Stimulated activated CD8-positive, alpha-beta memory T cell treated with anti-CD3 and anti-CD28 coated beads, Interleukin-15, amount 100 ng/mL, for 48 hours (primary cell): ENCODE measurements around the gene CCNB1.
A peak's percentile ranks its signal among the peaks of the same experiment; 100 is the strongest.
"Not testable (repeated sequence)": the region's sequence is repeated elsewhere in the genome, so short reads cannot be mapped to it uniquely, and the experiment has no call there.

Source experiments
- DNase-seq, 2 donors: peaks; one replicate each; pipeline ENCODE4 v3.0.0-alpha.2; 2020; ENCODE audit warnings: low read depth in 2 of 2

The CCNB1 gene

DNA sequence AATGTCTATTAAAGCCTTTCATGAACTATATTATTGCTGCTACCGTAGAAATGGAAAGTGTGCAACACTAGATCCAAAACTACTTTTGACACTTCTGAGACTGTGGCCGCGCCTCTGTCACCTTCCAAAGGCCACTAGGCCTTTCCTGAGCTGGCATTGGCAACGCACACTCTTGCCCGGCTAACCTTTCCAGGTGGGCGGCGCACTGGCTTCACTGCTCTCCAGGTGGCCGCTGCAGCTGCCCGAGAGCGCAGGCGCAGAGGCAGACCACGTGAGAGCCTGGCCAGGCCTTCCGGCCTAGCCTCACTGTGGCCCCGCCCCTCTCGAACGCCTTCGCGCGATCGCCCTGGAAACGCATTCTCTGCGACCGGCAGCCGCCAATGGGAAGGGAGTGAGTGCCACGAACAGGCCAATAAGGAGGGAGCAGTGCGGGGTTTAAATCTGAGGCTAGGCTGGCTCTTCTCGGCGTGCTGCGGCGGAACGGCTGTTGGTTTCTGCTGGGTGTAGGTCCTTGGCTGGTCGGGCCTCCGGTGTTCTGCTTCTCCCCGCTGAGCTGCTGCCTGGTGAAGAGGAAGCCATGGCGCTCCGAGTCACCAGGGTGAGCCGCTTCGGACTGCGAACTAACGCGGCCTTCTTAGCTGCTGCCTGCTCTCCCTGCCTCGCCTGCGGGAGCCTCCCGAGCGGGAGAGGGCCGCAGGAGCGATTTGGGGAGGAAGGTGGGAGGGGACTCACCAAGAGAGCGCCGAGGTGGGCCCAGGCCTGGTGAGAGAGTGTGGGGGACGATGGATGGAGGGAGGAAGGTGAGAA lies at the start of gene CCNB1:
CCNB1 (plus strand) TSS at position 465 of the 807 bp plus-strand sequence; CDS start at position 578, 113 bp downstream.
- DNase-seq, result peak; percentile 98 to 99

DNA sequence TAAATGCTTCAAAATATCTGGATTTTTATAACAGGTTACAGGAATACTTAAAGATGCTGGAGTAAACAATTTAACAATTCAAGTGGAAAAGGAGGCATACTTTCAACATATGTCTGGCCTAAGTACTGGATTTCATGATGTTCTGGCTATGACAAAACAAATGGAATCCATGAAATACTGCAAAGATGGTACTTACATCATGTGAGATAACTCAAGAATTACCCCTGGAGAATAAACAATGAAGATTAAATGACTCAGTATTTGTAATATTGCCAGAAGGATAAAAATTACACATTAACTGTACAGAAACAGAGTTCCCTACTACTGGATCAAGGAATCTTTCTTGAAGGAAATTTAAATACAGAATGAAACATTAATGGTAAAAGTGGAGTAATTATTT lies 37.5 kb upstream of the CCNB1 start:
- no peak for DNase-seq

DNA sequence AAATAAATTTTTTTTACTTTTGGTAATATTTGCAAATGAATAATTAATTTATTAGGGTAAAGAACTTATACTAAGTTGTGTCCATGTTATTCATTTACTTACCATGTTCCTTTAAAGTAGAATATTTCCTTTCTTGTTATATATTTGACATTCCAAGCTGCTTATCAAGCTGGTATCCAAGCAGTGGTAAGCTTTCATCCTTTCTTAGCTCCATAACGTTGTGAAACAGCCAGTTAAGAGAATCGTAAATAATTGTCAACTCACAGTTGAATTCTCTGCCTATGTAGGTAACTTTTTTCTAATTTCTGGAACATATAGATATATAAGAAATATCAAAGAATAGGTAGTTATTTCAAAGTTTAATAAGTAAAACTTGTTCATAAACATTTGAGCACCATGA lies 36.7 kb upstream of the CCNB1 start:
- DNase-seq, result no peak

DNA sequence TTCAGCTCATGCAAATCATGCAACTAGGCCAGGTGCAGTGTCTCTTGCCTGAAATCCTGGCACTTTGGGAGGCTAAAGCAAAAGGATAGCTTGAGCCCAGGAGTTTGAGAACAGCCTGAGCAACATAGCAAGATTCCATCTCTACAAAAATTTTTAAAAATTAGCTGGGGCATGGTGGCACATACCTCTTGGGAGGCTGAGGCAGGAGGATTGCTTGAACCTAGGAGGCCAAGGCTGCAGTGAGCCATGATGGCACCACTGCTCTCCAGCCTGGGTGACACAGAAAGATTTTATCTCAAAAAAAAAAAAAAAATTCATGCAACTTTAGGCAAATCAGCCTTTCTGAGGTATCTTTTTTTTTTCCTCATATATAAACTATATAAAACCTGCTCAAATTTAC lies 35.6 kb upstream of the CCNB1 start:
- DNase-seq, result no peak

DNA sequence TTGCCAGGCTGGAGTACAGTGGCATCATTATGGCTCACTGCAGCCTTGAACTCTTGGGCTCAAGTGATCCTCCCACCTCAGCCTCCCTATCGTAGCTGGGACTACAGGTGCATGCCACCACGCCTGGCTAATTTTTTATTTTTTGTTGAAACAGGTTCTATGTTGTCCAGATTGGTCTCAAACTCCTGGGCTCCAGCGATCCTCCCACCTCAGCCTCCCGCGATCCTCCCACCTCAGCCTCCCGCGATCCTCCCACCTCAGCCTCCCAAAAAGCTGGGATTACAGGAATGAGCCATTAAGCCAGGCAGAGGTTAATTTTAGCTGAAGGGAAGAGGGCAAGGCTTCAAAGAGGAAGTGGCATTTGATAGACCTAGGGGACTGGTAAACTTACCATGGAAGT lies 32.8 kb upstream of the CCNB1 start:
- DNase-seq, result no peak

DNA sequence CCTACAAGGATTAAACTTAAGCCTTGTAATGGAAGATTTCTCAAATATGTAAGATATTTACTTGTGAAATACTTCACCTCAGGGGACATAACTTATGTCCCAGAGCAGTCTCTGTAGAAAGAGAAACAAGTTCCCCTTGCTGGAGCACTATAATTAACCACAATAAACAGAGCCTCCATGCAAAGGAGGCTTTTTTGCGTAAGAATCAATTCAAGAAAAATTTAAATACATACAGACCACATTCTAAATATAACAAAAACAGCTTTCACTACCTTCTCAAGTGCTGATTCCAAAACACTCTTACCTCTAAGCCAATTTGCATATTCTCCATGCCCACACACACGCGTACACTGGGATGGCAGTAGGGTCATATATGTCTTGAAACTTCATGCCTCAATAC lies 30.7 kb upstream of the CCNB1 start:
- DNase-seq, result no peak

DNA sequence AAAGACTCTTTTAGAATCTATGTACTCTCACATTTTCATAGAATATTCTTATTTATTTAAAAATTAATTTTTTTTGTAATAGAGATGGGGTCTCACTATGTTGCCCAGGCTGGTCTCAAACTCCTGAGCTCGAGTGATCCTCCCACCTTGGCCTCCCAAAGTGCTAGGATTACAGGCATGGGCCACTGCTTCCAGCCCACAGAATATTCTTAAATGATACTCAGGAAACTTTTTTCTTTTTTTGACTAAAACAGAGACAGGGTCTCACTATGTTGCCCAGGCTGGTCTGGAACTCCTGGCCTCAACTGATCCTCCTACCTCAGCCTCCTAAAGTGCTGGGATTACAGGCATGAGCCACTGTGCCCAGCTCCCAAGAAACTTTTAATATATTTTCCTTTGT lies 29.7 kb upstream of the CCNB1 start:
- DNase-seq, result not testable (repeated sequence)

DNA sequence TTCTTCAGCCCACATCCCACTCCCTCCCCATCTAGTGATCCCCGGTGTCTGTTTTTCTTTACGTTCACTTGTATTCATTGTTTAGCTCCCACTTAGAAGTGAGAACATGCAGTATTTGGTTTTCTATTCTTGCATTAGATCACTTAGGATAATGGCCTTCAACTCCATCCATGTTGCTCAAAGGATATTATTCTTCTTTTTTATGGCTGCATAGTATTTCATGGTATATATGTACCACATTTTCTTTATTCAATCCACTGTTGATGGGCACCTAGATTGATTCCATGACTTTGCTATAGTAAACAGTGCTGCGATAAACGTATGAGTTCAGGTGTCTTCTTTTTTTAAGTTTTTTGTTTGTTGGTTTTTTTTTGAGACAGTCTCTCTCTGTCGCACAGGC lies 29.1 kb upstream of the CCNB1 start:
- no peak for DNase-seq

DNA sequence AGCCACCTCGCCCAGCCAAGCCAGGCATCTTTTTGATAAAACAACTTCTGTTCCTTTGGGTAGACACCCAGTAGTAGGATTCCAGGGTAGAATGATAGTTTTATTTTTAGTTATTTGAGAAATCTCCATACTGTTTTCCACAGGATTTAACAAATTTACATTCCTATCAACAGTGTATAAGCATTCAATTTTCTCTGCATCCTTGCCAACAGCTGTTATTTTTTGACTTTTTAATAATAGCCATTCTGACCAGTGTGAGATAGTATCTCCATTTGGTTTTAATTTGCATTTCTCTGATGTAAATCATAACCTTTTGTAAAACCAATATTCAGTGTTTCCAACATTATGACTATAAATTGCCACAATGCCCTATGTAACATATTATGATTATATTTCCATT lies 28.2 kb upstream of the CCNB1 start:
- DNase-seq, result no peak

DNA sequence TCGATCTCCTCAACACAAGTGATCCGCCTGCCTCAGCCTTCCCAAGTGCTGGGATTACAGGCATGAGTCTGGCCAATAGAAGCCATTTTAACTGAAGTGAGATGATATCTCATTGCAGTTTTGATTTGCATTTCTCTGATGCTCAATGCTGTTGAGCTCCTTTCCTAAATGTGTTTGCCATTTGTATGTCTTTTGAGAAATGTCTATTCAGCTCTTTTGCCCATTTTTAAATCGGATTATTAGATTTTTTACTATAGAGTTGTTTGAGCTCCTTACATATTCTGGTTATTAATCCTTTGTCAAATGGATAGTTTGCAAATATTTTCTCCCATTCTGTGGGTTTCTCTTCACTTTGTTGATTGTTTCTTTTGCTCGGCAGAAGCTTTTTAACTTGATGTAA lies 26.7 kb upstream of the CCNB1 start:
- not testable (repeated sequence) for DNase-seq

DNA sequence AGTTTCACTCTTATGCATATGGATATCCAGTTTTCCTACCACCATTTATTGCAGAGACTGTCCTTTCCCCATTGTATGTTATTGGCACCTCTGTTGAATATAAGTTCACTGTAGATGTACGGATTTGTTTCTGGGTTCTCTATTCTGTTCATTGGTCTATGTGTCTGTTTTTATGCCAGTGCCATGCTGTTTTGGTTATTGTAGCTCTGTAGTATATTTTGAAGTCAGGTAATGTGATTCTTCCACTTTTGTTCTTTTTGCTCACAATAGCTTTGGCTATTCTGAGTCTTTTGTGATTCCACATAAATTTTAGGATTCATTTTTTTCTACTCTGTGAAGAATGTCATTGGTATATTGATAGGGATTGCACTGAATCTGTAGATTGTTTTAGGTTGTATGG lies 26.1 kb upstream of the CCNB1 start:
- no peak for DNase-seq

DNA sequence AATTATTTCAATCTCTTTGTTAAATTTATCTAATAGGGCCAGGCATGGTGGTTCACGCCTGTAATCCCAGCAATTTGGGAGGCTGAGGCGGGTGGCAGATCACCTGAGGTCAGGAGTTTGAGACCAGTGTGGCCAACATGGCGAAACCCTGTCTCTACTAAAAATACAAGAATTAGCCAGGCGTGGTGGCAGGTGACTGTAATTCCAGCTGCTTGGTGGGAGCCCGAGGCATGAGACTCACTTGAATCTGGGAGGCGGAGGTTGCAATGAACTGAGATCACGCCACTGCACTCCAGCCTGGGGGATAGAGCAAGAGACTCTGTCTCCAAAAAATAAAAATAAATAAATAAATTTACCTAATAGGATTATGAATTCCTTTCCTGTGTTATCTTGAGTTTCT lies 18.4 kb upstream of the CCNB1 start:
- DNase-seq, result not testable (repeated sequence)

DNA sequence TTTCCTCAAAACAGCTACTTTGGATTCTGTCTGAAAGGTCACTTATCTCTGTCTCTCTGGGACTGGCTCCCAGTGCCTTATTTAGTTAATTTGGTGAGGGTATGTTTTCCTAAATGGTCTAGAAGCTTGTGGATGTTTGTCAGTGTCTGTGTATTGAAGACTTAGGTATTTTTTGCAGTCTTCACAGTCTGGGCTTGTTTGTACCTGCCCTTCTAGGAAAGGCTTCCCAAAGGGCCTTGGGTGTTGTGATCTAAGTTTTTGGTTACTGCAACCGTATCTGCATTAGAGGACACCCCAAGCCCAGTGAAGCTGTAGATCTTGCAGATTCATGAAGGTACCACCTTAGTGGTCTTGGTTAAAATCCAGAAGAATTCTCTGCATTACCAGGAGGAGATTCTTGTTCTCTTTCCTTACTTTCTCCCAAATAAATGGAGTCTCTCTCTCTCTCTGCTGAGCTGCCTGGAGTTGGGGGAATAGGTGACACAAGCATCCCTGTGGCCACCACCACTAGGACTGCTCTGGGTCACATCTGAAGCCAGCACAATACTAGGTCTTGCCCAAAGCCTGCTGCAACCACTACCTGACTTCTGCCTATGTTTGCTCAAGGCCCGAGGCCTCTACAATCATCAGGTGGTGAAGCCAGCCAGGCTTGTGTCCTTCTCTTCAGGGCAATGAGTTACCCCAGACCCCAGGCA lies 17.8 kb upstream of the CCNB1 start:
- DNase-seq, result no peak

DNA sequence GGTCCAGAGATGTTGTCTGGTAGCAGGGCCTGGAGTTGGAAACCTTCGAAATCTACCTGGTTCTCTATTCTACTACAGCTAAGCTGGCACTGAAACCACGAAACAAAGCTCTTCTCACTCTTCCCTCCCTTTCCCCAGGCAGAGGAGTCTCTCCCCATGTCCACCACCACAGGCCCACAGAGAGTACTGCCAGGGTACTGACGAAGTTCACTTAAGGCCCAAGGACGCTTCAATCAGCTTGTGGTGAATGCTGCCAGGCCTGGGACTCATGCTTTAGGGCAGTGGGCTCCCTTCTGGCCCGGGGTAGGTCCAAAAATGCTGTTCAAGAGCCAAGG lies 17.3 kb upstream of the CCNB1 start:
- no peak for DNase-seq

DNA sequence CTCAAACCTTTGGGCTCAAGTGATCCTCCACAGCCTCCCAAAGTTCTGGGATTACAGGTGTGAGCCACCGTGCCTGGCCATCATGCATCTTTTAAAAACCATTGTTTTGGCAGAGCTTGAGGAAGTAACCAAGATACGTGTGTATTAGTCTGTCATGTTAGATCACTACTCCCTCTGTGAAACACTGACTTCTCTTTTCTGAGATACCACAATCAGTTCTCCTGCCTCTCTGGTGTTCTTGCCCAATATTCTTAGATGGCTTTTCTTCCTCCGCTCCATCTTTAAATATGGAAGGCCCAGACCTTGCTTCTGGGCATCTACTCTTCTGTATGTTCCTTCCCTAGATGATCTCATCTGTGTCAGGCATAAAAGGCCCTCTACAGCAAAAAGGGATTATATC lies 14.2 kb upstream of the CCNB1 start:
- no peak for DNase-seq

DNA sequence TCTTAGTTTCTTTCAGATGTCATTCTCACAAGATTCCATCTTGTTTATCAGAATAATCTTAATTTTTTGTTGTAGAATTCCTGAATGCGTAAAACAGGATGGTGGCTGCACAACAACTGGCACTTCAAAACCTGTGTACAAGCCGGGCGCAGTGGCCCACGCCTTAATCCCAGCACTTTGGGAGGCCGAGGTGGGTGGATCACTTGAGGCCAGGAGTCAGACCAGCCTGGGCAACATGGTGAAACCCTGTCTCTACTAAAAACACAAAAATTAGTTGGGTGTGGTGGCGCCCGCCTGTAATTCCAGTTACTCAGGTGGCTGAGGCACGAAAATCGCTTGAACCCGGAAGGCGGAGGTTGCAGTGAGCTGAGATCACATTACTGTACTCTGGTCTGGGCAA lies 10.5 kb upstream of the CCNB1 start:
- DNase-seq, result no peak

DNA sequence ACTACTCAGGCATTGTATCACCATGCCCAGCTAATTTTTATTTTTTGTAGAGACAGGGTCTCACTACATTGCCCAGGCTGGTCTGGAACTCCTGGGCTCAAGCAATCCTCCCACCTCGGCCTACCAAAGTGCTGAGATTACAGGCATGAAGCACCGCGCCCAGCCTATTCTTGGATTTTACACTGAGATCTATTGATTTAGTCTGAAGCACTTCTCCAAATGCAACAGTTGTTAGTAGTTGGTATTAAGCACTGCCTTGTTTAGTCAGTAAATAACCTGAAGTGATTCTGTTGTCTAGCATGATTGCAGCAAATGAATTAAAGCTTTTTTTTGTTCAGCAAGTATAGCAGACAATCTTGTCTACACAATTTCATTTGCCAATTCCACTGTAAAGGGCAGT lies 8.9 kb upstream of the CCNB1 start:
- DNase-seq, result no peak

DNA sequence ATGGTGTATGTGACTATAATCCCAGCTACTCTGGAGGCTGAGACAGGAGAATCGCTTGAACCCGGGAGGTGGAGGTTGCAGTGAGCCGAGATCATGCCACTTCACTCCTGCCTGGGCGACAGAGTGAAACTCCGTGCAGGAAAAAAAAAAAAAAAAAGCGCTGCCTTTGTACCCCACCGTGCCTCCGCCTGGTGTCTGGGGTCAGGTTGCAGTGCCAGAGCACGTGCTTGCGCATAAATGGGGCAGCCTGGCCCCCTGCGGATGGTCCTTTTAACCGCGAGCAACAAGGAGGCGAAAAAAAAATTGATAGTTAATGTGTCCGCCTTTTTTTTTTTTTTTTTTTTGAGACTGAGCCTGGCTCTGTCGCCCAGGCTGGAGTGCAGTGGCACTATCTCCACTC lies 6.3 kb upstream of the CCNB1 start:
- DNase-seq, result no peak

DNA sequence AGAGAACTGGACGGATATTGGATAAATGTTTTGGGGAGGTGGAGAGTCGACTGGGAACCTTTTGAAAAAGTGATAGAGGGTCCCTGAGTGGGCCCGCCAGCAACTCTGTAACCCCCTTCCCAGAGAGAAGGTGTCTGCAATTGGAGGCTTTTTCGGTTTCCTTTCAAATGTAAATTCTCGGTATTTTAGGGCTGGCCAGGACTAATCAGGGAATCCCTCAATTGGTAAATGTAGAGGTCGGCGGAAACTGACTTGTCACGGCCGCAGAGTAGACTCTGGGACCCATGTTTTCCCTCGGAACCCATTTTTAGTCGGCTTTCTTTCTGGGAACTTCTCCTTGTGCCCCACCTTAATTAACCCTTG lies 524 bp downstream of the CCNB1 start:
- no peak for DNase-seq

DNA sequence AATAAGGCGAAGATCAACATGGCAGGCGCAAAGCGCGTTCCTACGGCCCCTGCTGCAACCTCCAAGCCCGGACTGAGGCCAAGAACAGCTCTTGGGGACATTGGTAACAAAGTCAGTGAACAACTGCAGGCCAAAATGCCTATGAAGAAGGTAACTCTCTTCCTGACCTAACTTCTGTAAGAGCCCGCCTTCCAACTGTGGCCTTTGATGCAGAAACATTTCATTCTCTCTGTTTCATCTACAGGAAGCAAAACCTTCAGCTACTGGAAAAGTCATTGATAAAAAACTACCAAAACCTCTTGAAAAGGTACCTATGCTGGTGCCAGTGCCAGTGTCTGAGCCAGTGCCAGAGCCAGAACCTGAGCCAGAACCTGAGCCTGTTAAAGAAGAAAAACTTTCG lies 979 bp downstream of the CCNB1 start:
- no peak for DNase-seq

DNA sequence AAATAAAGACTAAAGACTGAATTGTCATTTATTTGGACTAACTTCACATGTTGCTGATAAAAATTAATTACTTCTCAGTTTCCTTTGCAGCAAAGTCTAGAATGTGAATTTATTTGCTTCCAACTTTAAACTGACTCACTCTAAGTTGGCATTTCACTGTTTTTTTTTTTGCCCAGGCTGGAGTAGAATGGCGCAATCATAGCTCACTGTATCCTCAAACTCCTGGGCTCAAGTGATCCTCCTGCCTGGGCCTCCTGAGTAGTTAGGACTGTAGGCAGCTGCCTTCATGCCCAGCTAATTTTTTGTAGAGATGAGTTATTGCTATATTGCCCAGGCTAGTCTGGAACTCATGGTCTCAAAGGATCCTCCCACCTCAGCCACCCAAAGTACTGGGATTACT lies 3.5 kb downstream of the CCNB1 start:
- no peak for DNase-seq

DNA sequence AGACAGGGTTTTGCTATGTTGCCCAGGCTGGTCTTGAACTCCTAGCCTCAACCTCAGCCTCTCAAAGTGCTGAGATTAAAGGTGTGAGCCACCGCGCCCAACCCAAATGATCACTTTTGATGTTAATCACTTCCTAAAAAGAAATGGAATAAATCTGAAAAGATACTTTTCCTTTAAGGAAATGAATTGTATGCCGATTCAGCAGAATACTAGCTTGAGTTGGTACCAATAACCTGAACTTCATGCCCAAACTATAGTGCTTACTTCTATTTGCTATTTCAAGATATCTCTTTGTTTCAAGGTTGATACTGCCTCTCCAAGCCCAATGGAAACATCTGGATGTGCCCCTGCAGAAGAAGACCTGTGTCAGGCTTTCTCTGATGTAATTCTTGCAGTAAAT lies 4.0 kb downstream of the CCNB1 start:
- no peak for DNase-seq

DNA sequence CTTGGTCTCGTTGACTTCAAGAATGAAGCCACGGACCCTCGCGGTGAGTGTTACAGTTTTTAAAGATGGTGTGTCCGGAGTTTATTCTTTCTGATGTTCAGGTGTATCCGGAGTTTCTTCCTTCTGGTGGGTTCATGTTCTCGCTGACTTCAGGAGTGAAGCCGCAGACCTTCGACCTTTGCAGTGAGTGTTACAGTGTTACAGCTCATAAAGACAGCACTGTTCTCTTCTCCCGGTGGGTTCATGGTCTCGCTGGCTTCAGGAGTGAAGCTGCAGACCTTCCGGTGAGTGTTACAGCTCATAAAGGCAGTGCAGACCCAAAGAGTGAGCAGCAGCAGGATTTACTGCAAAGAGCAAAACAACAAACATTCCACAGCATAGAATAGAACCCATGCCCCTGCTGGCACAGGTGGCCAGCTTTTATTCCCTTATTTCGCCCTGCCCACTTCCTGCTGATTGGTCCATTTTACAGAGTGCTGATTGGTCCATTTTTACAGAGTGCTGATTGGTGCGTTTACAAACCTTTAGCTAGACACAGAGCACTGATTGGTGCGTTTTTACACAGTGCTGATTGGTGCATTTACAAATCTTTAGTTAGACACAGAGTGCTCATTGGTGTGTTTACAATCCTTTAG lies 14.8 kb downstream of the CCNB1 start:
- not testable (repeated sequence) for DNase-seq
